NB4 (cell line): Measurements from ENCODE around the gene CALD1.

ENCODE experiments used
- DNase-seq: peaks from one replicate; pipeline ENCODE4 v3.0.0; 2010; ENCODE audit warnings: low read depth
- H3K4me3 ChIP-seq: one replicate; pipeline ENCODE4 v1.5.1; 2011; ENCODE audit warnings: mild to moderate bottlenecking, low read depth, low read length, moderate library complexity
- MAX ChIP-seq: IDR thresholded peaks from 2 replicates; pipeline ENCODE4 v1.6.1; 2011; ENCODE audit warnings: low read depth, low read length
- MYC ChIP-seq: IDR thresholded peaks from 2 replicates; pipeline ENCODE4 v1.6.1; 2011; ENCODE audit warnings: low read depth, low read length
- POLR2A ChIP-seq: IDR thresholded peaks from 2 replicates; pipeline ENCODE4 v1.6.1; 2011; ENCODE audit warnings: mild to moderate bottlenecking; ENCODE audit not compliant: insufficient read length; ENCODE audit errors: extremely low read depth
- TF ChIP-seq, protein P1 (sequence below): IDR thresholded peaks from one replicate; pipeline ENCODE4 v1.5.1; 2012; ENCODE audit warnings: low read depth, low read length

CALD1 gene

DNA sequence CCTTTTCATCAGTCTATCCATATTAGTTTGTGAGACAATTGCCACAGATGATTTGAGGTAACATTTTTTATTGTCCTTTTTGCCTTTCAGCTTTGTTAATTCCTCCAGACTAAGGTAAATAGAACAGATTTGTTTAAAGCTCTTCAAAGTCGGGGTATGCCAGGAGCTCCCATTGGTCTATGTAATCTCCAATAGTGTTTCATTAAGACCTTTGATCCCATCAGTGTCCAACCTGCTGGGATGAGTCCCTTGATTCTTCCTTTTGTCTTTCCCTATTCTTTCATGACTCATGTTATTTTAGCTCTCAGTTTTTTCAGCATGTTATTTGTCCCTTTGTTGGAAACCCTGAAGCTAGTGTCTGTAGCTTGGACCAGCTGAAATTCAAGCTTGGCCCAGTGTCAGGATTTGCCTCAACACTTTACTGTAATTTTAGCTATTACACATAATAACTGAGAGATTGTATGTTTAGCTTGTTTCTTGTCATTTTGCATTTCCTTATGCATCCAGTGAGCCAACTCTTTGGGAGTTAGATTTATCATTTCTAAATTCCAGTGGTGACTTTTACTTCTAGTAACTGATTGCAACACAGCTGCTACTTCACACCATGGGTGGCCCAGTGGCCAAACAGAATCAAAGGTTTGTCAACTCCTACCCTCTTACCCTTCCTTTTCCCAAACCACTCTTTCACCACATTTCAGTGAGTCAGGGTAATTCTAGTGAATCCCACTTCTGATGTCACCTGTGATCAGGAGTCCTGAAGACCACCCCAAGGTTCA lies 222.1 kb downstream of the CALD1 start:
- no peak overlapping the region for H3K4me3 ChIP-seq
- TF ChIP-seq POLR2A (no peak), MYC (no peak), MAX (no peak)
- TF ChIP-seq, protein P1, sequence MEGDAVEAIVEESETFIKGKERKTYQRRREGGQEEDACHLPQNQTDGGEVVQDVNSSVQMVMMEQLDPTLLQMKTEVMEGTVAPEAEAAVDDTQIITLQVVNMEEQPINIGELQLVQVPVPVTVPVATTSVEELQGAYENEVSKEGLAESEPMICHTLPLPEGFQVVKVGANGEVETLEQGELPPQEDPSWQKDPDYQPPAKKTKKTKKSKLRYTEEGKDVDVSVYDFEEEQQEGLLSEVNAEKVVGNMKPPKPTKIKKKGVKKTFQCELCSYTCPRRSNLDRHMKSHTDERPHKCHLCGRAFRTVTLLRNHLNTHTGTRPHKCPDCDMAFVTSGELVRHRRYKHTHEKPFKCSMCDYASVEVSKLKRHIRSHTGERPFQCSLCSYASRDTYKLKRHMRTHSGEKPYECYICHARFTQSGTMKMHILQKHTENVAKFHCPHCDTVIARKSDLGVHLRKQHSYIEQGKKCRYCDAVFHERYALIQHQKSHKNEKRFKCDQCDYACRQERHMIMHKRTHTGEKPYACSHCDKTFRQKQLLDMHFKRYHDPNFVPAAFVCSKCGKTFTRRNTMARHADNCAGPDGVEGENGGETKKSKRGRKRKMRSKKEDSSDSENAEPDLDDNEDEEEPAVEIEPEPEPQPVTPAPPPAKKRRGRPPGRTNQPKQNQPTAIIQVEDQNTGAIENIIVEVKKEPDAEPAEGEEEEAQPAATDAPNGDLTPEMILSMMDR: no peak
- DNase-seq: peak; percentile 21

- DNase-seq: no peak
- H3K4me3 ChIP-seq: no peak overlapping the region
- TF ChIP-seq, protein P1: no peak
- TF ChIP-seq MYC: no peak
- no peak for TF ChIP-seq MAX
- no peak for TF ChIP-seq POLR2A
These were observed 232.8 kb downstream of the CALD1 start for GRCh38 chr7:135012229-135012628.
